Ovary (tissue), 3 donors: Measurements from ENCODE around the gene DSCAML1.

Source experiments
- POLR2A ChIP-seq: fragments of 450-650 bp; IDR thresholded peaks from one replicate; pipeline ENCODE4 v1.6.1; 2017; ENCODE audit warnings: antibody characterized with exemption, mild to moderate bottlenecking, moderate library complexity
- TF ChIP-seq, protein P1 (sequence below), 3 donors: fragments of 450-650 bp in 2 of 3; fragments of 200-600 bp in 1 of 3; IDR thresholded peaks; one replicate each; pipeline versions ENCODE4 v1.5.1 to v1.8.0; 2016 to 2022; ENCODE audit warnings: antibody characterized with exemption in 3 of 3, mild to moderate bottlenecking in 1 of 3
- donor health status: DM: no; HTN: no; CAD: no.

DNA sequence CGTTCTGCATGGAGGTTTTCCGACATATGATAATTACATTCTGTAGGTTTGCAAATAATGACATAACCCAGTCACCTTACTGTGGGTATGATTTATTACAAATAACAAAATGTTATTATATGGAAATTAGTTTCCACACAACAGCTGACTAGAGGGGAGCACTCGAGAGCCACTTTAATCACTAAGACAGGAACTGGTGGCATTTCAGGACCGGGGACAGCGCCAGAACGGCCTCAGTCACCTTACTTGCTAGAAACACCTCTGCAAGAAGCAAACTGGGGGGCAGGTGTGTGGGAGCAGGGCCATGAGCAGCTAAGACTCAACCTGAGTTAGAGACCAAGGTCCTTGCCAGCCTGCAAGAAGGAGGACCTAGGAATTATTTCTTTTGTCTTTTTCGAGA is 199.9 kb downstream of the DSCAML1 start:
- TF ChIP-seq, protein P1, sequence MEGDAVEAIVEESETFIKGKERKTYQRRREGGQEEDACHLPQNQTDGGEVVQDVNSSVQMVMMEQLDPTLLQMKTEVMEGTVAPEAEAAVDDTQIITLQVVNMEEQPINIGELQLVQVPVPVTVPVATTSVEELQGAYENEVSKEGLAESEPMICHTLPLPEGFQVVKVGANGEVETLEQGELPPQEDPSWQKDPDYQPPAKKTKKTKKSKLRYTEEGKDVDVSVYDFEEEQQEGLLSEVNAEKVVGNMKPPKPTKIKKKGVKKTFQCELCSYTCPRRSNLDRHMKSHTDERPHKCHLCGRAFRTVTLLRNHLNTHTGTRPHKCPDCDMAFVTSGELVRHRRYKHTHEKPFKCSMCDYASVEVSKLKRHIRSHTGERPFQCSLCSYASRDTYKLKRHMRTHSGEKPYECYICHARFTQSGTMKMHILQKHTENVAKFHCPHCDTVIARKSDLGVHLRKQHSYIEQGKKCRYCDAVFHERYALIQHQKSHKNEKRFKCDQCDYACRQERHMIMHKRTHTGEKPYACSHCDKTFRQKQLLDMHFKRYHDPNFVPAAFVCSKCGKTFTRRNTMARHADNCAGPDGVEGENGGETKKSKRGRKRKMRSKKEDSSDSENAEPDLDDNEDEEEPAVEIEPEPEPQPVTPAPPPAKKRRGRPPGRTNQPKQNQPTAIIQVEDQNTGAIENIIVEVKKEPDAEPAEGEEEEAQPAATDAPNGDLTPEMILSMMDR (IDR thresholded peaks at IDR 0.05) = no peak
- no peak for TF ChIP-seq POLR2A
